ENCODE data around the gene ZNF175. TPM values are rescaled to one million over a fixed set of nuclear protein-coding genes. Genes with fewer than 3 reads are reported as not detected.

The ZNF175 gene
- total RNA-seq, 1 donor from 2014 or later = 8.1 TPM

DNA sequence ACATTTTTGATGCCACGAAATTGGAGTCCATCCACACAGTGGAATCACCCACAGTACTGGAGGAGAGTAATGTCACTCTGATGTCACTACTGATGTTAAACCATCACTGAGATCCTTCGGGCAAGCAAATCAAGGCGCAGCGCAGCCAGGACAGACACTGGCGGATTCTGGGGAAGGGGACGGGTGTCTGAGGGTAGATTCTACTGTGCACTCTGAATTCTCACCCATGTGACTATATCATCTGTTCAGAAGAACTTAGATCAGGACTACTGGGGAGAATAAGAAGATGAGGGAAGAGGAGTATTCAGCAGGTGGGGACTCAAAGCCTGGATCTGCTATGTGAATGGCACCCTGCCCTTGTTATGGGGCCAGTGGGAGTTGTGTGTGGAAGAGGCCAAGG is 27.0 kb upstream of the ZNF175 start:
- no peaks in the 10 kb centered on the region for H3K36me3 Mint-ChIP-seq
- no peaks in the 10 kb centered on the region for H4K20me1 ChIP-seq (ENCODE audit: low read depth)
- no peak overlapping the region for H3K4me3 Mint-ChIP-seq
- H3K4me2 ChIP-seq = no peak overlapping the region
- no peak overlapping the region for H3K4me3 ChIP-seq
- no peaks in the 10 kb centered on the region for H3K36me3 ChIP-seq
- no peaks in the 10 kb centered on the region for H3K4me1 ChIP-seq
- no peak overlapping the region for H3K27ac ChIP-seq
- no peak for TF ChIP-seq EZH2phosphoT487 (IDR thresholded peaks at IDR 0.05)
- no peaks in the 10 kb centered on the region for H3K79me2 ChIP-seq (ENCODE audit: low read depth)
- H3K4me1 Mint-ChIP-seq = no peaks in the 10 kb centered on the region
- no peak overlapping the region for H2AFZ ChIP-seq (replicated peaks)
- H3F3A ChIP-seq (ENCODE audit: low read depth) = no peaks in the 10 kb centered on the region
- no peaks in the 10 kb centered on the region for H3K9me3 Mint-ChIP-seq
- no peaks in the 10 kb centered on the region for H3K9me3 ChIP-seq (ENCODE audit: low read depth)
- no peak overlapping the region for H3K27ac Mint-ChIP-seq
- no peak for DNase-seq (ENCODE audit: low spot score)
- no peaks in the 10 kb centered on the region for H3K27me3 ChIP-seq
- peaks cover 12% of the 10 kb centered on the region for H3K27me3 Mint-ChIP-seq (ENCODE audit: insufficient read depth, low read depth)
- no peak overlapping the region for H3K9ac ChIP-seq

DNA sequence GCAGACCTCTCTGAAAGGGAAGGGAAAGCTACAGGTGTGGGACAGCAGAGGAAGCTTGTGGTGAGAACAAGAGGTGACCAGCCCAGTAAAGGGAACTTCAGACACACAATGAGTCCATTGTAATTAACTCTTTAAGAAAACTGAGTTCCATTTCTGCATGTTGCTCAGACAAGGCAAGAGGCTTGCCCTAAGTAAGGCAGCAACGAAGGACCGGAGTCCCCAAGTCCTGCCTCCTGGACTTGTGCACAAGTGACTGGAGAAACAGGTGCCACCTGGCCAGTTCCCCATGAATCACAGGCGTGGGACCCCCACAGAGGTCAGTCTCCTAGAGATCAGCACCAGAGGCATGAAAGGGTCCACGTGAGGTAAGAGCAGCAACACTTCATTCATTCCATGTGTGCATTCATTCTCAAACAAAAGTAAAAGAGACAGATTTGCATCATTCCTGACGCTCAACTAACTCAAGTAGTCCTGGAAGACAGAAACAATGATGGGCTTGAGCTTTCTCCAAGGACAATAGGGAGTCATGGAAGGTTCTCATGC is 24.9 kb upstream of the ZNF175 start:
- H3K27ac ChIP-seq = no peak overlapping the region
- H3K4me1 ChIP-seq = no peaks in the 10 kb centered on the region
- peaks cover 10% of the 10 kb centered on the region for H3K27me3 Mint-ChIP-seq (ENCODE audit: insufficient read depth, low read depth)

GRCh38 chr19:51546650-51547396 is 24.3 kb upstream of the ZNF175 start:
- Histone ChIP-seq H3K9ac (no peak overlapping the region), H2AFZ (replicated peaks) (no peak overlapping the region), H3K9me3 (ENCODE audit: low read depth) (no peaks in the 10 kb centered on the region), H3F3A (ENCODE audit: low read depth) (no peaks in the 10 kb centered on the region), H4K20me1 (ENCODE audit: low read depth) (no peaks in the 10 kb centered on the region), H3K27me3 (no peaks in the 10 kb centered on the region), H3K4me3 (no peak overlapping the region), H3K36me3 (no peaks in the 10 kb centered on the region), H3K27ac (no peak overlapping the region), H3K4me1 (no peaks in the 10 kb centered on the region), H3K4me2 (no peak overlapping the region), H3K79me2 (ENCODE audit: low read depth) (no peaks in the 10 kb centered on the region)
- H3K27me3 Mint-ChIP-seq (ENCODE audit: insufficient read depth, low read depth) = peaks cover 9% of the 10 kb centered on the region
- H3K4me1 Mint-ChIP-seq = no peaks in the 10 kb centered on the region
- H3K36me3 Mint-ChIP-seq = no peaks in the 10 kb centered on the region
- no peaks in the 10 kb centered on the region for H3K9me3 Mint-ChIP-seq
- TF ChIP-seq, protein P1, sequence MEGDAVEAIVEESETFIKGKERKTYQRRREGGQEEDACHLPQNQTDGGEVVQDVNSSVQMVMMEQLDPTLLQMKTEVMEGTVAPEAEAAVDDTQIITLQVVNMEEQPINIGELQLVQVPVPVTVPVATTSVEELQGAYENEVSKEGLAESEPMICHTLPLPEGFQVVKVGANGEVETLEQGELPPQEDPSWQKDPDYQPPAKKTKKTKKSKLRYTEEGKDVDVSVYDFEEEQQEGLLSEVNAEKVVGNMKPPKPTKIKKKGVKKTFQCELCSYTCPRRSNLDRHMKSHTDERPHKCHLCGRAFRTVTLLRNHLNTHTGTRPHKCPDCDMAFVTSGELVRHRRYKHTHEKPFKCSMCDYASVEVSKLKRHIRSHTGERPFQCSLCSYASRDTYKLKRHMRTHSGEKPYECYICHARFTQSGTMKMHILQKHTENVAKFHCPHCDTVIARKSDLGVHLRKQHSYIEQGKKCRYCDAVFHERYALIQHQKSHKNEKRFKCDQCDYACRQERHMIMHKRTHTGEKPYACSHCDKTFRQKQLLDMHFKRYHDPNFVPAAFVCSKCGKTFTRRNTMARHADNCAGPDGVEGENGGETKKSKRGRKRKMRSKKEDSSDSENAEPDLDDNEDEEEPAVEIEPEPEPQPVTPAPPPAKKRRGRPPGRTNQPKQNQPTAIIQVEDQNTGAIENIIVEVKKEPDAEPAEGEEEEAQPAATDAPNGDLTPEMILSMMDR (IDR thresholded peaks at IDR 0.05) = no peak
- TF ChIP-seq EZH2 (IDR thresholded peaks at IDR 0.05) (no peak), EZH2phosphoT487 (IDR thresholded peaks at IDR 0.05) (no peak)
- H3K4me3 Mint-ChIP-seq = no peak overlapping the region
- DNase-seq (ENCODE audit: low spot score) = no peak
- no peak overlapping the region for H3K27ac Mint-ChIP-seq

More for the DNA sequence above, 24.9 kb upstream of the ZNF175 start:
- Histone ChIP-seq H3F3A (ENCODE audit: low read depth) (no peaks in the 10 kb centered on the region), H2AFZ (replicated peaks) (no peak overlapping the region), H3K27me3 (no peaks in the 10 kb centered on the region), H3K4me3 (no peak overlapping the region), H3K9me3 (ENCODE audit: low read depth) (no peaks in the 10 kb centered on the region), H3K4me2 (no peak overlapping the region), H3K36me3 (no peaks in the 10 kb centered on the region), H3K79me2 (ENCODE audit: low read depth) (no peaks in the 10 kb centered on the region), H4K20me1 (ENCODE audit: low read depth) (no peaks in the 10 kb centered on the region), H3K9ac (no peak overlapping the region)
- Mint-ChIP-seq H3K27ac (no peak overlapping the region), H3K4me1 (no peaks in the 10 kb centered on the region), H3K9me3 (no peaks in the 10 kb centered on the region), H3K4me3 (no peak overlapping the region), H3K36me3 (no peaks in the 10 kb centered on the region)
- TF ChIP-seq, protein P1 (IDR thresholded peaks at IDR 0.05) = no peak
- no peak for TF ChIP-seq EZH2 (IDR thresholded peaks at IDR 0.05)
- DNase-seq (ENCODE audit: low spot score) = no peak
